ENCODE data around the gene NXPE4.
"Not testable (repeated sequence)": the region's sequence is repeated elsewhere in the genome, so short reads cannot be mapped to it uniquely, and the experiment has no call there.

The NXPE4 gene

GRCh38 chr11:114604886-114605285, 9.3 kb upstream of the NXPE4 start:
- CTCF ChIA-PET, result no interaction called here
- POLR2A ChIA-PET, result no interaction called here
- TF ChIP-seq ZNF384 (IDR thresholded peaks at IDR 0.05), result no peak
- no peak for TF ChIP-seq HDGF (IDR thresholded peaks at IDR 0.05; ENCODE audit: borderline replicate concordance)
- TF ChIP-seq ELF4 (IDR thresholded peaks at IDR 0.05), result no peak
- TF ChIP-seq L3MBTL2 (conservative IDR thresholded peaks at IDR 0.05), result no peak
- no peak for TF ChIP-seq PKNOX1 (IDR thresholded peaks at IDR 0.05)
- no peak for TF ChIP-seq LEF1 (IDR thresholded peaks at IDR 0.05; ENCODE audit: borderline replicate concordance)
- no peak for TF ChIP-seq SUZ12 (IDR thresholded peaks at IDR 0.05)
- no peak for TF ChIP-seq ARNT (IDR thresholded peaks at IDR 0.05)
- no peak for TF ChIP-seq CTBP1 (IDR thresholded peaks at IDR 0.05; ENCODE audit: borderline replicate concordance)
- TF ChIP-seq NFRKB (IDR thresholded peaks at IDR 0.05), result no peak
- TF ChIP-seq FOXK2 (IDR thresholded peaks at IDR 0.05), result no peak
- no peak for TF ChIP-seq FOXA1 (IDR thresholded peaks at IDR 0.05)
- no peak for TF ChIP-seq BHLHE40 (IDR thresholded peaks at IDR 0.05; ENCODE audit: borderline replicate concordance)
- DNase-seq (ENCODE audit: extremely low spot score), result no peak

GRCh38 chr11:114604179-114604813, 8.7 kb upstream of the NXPE4 start:
- ChIA-PET CTCF (no interaction called here), POLR2A (no interaction called here)
- no peak for TF ChIP-seq BHLHE40 (IDR thresholded peaks at IDR 0.05; ENCODE audit: borderline replicate concordance)
- TF ChIP-seq SUZ12 (IDR thresholded peaks at IDR 0.05), result no peak
- TF ChIP-seq ARNT (IDR thresholded peaks at IDR 0.05), result no peak
- no peak for TF ChIP-seq NFRKB (IDR thresholded peaks at IDR 0.05)
- no peak for TF ChIP-seq HDGF (IDR thresholded peaks at IDR 0.05; ENCODE audit: borderline replicate concordance)
- no peak for TF ChIP-seq FOXM1 (IDR thresholded peaks at IDR 0.05; ENCODE audit: borderline replicate concordance)
- TF ChIP-seq SP1 (IDR thresholded peaks at IDR 0.05), result no peak
- no peak for TF ChIP-seq ZNF384 (IDR thresholded peaks at IDR 0.05)
- TF ChIP-seq FOXA1 (IDR thresholded peaks at IDR 0.05), result no peak
- TF ChIP-seq CTBP1 (IDR thresholded peaks at IDR 0.05; ENCODE audit: borderline replicate concordance), result no peak
- TF ChIP-seq TARDBP (IDR thresholded peaks at IDR 0.05), result no peak
- no peak for TF ChIP-seq FOXK2 (IDR thresholded peaks at IDR 0.05)
- TF ChIP-seq PKNOX1 (IDR thresholded peaks at IDR 0.05), result no peak
- TF ChIP-seq L3MBTL2 (conservative IDR thresholded peaks at IDR 0.05), result no peak
- no peak for TF ChIP-seq ELF4 (IDR thresholded peaks at IDR 0.05)
- TF ChIP-seq LEF1 (IDR thresholded peaks at IDR 0.05; ENCODE audit: borderline replicate concordance), result no peak
- DNase-seq (ENCODE audit: extremely low spot score), result no peak

- DNase-seq (ENCODE audit: extremely low spot score); CTCF ChIA-PET; POLR2A ChIA-PET: not testable (repeated sequence)
Observed at GRCh38 chr11:114603151-114603550, 7.6 kb upstream of the NXPE4 start.

- POLR2A ChIA-PET, result no interaction called here
Observed at GRCh38 chr11:114598461-114598860, 2.9 kb upstream of the NXPE4 start.

GRCh38 chr11:114596175-114596919, 761 bp upstream of the NXPE4 start:
- CTCF ChIA-PET, result no interaction called here
- no peak for DNase-seq (ENCODE audit: extremely low spot score)
- POLR2A ChIA-PET, result no interaction called here
- TF ChIP-seq FOXA1 (IDR thresholded peaks at IDR 0.05) (no peak), ELF4 (IDR thresholded peaks at IDR 0.05) (no peak), ARNT (IDR thresholded peaks at IDR 0.05) (no peak)

More at GRCh38 chr11:114598461-114598860, 2.9 kb upstream of the NXPE4 start:
- TF ChIP-seq CTBP1 (IDR thresholded peaks at IDR 0.05; ENCODE audit: borderline replicate concordance) (no peak), ELF4 (IDR thresholded peaks at IDR 0.05) (no peak), HDGF (IDR thresholded peaks at IDR 0.05; ENCODE audit: borderline replicate concordance) (no peak), ARNT (IDR thresholded peaks at IDR 0.05) (no peak), SUZ12 (IDR thresholded peaks at IDR 0.05) (no peak), BHLHE40 (IDR thresholded peaks at IDR 0.05; ENCODE audit: borderline replicate concordance) (no peak), L3MBTL2 (conservative IDR thresholded peaks at IDR 0.05) (no peak), TARDBP (IDR thresholded peaks at IDR 0.05) (no peak), FOXM1 (IDR thresholded peaks at IDR 0.05; ENCODE audit: borderline replicate concordance) (no peak), SP1 (IDR thresholded peaks at IDR 0.05) (no peak), FOXK2 (IDR thresholded peaks at IDR 0.05) (no peak), LEF1 (IDR thresholded peaks at IDR 0.05; ENCODE audit: borderline replicate concordance) (no peak), PKNOX1 (IDR thresholded peaks at IDR 0.05) (no peak), NFRKB (IDR thresholded peaks at IDR 0.05) (no peak)
- CTCF ChIA-PET, result no interaction called here
- no peak for DNase-seq (ENCODE audit: extremely low spot score)

- DNase-seq (ENCODE audit: extremely low spot score), result no peak
- ChIA-PET CTCF (no interaction called here), POLR2A (no interaction called here)
- no peak for TF ChIP-seq FOXM1 (IDR thresholded peaks at IDR 0.05; ENCODE audit: borderline replicate concordance)
- TF ChIP-seq NFRKB (IDR thresholded peaks at IDR 0.05), result no peak
- TF ChIP-seq BHLHE40 (IDR thresholded peaks at IDR 0.05; ENCODE audit: borderline replicate concordance), result no peak
- TF ChIP-seq FOXK2 (IDR thresholded peaks at IDR 0.05), result no peak
- TF ChIP-seq ELF4 (IDR thresholded peaks at IDR 0.05), result no peak
- no peak for TF ChIP-seq CTBP1 (IDR thresholded peaks at IDR 0.05; ENCODE audit: borderline replicate concordance)
- TF ChIP-seq SUZ12 (IDR thresholded peaks at IDR 0.05), result no peak
- TF ChIP-seq PKNOX1 (IDR thresholded peaks at IDR 0.05), result no peak
- TF ChIP-seq FOXA1 (IDR thresholded peaks at IDR 0.05), result no peak
- TF ChIP-seq HDGF (IDR thresholded peaks at IDR 0.05; ENCODE audit: borderline replicate concordance), result no peak
- TF ChIP-seq ZNF384 (IDR thresholded peaks at IDR 0.05), result no peak
- TF ChIP-seq SP1 (IDR thresholded peaks at IDR 0.05), result no peak
Observed at GRCh38 chr11:114594703-114595102, 883 bp downstream of the NXPE4 start.

All from HEK293T (cell line).